ENCODE results near the gene RRBP1. TPM values are rescaled to one million over a fixed set of nuclear protein-coding genes. Genes with fewer than 3 reads are reported as not detected.

RRBP1 gene
- total RNA-seq, 1 donor from 2014 or later = 222 TPM

DNA sequence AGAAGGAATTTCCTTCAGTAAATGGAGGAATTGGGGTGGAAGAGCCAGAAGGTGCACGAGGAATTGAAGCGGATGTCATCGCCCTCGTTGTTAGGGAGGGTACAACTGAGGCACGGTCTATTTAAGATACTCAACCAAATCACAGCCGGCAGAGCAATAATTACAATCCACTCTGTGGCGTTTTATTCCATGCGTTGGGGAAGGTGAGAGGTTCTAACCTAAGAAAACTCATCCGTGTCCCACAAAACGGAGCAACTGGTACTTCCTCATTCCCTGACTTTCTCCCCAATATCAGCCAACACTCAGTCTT lies 802 bp upstream of the RRBP1 start:
- H3K4me1 Mint-ChIP-seq (ENCODE audit: low read depth) = peaks cover 43% of the 10 kb centered on the region

DNA sequence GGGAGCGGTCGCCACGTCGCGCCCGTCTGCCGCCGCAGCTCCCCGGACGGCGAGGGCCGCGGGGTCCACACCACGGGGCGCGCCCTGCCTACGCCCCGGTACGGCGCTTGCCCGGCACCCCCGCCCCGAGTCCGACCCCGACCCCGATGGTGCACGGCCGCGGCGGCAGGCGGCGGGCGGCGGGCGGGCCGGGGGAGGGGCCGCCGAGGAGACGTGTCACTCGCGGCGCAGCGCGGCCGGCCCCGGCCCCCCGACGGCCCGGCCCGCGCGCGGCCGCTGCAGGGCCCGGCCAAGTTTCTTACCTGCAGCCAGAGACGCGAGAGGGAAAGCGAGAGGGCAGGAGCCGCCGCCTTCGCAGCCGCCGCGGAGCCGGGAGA lies 328 bp downstream of the RRBP1 start:
- Mint-ChIP-seq H3K9me3 (ENCODE audit: low read depth) (peaks cover 6% of the 10 kb centered on the region), H3K4me1 (ENCODE audit: low read depth) (peaks cover 50% of the 10 kb centered on the region), H3K36me3 (ENCODE audit: insufficient read depth) (peaks cover 7% of the 10 kb centered on the region)

More for the DNA sequence above, 802 bp upstream of the RRBP1 start:
- Mint-ChIP-seq H3K27me3 (peaks cover 14% of the 10 kb centered on the region), H3K4me3 (ENCODE audit: low read depth) (peak overlapping the region; percentile 74), H3K27ac (peak overlapping the region; percentile 57), H3K9me3 (ENCODE audit: low read depth) (peaks cover 17% of the 10 kb centered on the region), H3K36me3 (ENCODE audit: insufficient read depth) (peaks cover 10% of the 10 kb centered on the region)
- TF ChIP-seq, protein P1, sequence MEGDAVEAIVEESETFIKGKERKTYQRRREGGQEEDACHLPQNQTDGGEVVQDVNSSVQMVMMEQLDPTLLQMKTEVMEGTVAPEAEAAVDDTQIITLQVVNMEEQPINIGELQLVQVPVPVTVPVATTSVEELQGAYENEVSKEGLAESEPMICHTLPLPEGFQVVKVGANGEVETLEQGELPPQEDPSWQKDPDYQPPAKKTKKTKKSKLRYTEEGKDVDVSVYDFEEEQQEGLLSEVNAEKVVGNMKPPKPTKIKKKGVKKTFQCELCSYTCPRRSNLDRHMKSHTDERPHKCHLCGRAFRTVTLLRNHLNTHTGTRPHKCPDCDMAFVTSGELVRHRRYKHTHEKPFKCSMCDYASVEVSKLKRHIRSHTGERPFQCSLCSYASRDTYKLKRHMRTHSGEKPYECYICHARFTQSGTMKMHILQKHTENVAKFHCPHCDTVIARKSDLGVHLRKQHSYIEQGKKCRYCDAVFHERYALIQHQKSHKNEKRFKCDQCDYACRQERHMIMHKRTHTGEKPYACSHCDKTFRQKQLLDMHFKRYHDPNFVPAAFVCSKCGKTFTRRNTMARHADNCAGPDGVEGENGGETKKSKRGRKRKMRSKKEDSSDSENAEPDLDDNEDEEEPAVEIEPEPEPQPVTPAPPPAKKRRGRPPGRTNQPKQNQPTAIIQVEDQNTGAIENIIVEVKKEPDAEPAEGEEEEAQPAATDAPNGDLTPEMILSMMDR (IDR thresholded peaks at IDR 0.05; ENCODE audit: unreplicated experiment) = no peak
- DNase-seq (ENCODE audit: low spot score, unreplicated experiment) = no peak

DNA sequence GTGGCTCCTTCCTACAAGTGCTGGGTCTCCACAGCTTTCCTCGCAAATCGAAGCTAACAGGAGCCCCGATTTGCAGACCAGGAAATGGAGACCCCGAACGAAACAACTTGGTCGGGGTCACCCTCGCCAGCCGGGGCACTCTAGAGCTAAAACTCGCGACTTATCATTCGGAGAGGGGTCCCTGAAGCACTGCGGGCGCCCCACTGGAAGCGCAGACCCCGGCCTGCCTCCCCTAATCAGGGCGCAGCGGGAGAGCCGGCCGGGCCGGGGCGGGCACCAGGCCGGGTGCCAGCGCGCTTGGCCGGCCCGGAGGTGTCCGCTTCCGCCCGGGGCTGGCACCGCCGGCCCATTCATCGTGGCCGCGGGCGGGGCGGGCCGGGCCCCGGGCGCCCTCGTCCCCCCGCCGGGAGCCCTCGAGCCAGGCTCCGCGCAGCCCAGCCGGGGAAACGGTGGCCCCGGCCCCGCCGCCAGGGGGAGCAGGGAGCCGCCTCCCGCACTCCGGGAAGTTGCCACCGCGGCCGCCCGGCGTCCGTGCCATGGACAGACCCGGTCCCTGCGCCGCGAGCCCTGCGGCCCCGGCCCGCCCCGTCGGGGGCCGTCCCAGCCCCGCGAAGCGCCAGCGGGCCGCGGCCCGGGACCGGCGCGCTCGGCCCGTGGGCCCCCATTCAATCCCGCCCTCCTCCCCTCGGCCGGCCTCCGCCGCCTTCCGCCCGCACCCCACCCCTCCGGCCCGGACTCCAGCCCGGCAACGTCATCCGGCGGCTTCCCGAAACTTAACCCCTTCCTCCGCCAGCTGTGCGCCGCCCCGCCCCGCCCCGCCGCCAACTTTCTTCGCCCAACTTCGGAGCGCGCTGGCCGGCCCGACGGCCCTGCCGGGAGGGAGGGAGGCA lies 961 bp downstream of the RRBP1 start:
- H3K27me3 Mint-ChIP-seq = peaks cover under 1% of the 10 kb centered on the region
- peak overlapping the region; percentile 89 for H3K4me3 Mint-ChIP-seq (ENCODE audit: low read depth)
- H3K4me1 Mint-ChIP-seq (ENCODE audit: low read depth) = peaks cover 51% of the 10 kb centered on the region
- peaks cover 9% of the 10 kb centered on the region for H3K36me3 Mint-ChIP-seq (ENCODE audit: insufficient read depth)
- peak overlapping the region; percentile 97 for H3K27ac Mint-ChIP-seq
- DNase-seq (ENCODE audit: low spot score, unreplicated experiment) = peak; percentile 86
- TF ChIP-seq, protein P1 (IDR thresholded peaks at IDR 0.05; ENCODE audit: unreplicated experiment) = peak; percentile 75
- peaks cover under 1% of the 10 kb centered on the region for H3K9me3 Mint-ChIP-seq (ENCODE audit: low read depth)

More for the DNA sequence above, 328 bp downstream of the RRBP1 start:
- Mint-ChIP-seq H3K27me3 (peaks cover 4% of the 10 kb centered on the region), H3K4me3 (ENCODE audit: low read depth) (peak overlapping the region; percentile 80), H3K27ac (no peak overlapping the region)
- TF ChIP-seq, protein P1 (IDR thresholded peaks at IDR 0.05; ENCODE audit: unreplicated experiment) = no peak
- DNase-seq (ENCODE audit: low spot score, unreplicated experiment) = no peak

DNA sequence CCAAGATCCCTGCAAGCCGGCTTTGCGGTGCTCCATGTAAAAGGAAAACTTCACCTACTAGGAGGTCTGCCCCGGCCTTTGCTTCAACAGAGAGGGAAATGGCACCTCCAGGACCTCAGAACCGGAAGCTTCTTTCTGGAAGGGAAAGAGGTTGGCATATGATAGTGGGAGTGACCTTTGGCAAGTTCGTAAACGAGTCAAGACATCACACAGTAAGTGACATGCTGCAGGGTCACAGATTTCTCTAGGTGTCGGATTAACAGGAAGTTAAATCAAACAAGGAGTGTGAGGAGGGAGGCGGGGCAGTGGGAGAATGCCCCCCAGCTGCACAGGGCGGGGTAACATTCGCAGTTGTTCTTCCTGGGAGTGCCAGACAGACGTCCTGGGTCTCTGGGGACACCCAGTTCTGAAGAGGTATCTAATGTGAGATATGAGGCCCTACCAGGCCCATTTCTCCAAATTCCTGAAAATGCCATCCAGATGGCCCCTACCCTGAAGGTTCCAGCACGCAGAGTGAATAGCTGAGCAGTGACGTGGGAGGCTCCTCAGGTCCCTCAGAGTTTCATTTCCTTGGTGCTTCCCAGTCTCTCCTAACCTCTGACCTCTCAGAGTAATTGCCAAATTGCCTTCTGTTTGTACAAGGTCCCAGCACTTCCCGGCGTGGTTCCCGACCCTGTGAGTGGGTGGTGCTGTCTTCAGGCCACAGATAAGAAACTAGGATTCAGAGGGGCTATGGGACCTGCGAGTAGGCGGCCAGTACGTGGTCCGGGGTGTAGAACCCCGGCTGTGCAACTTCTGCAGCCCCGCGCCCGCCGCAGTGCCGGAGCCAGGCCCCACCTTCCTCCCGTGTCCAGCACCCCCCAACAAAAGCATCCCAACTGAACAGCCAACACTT lies 1.9 kb downstream of the RRBP1 start:
- H3K36me3 Mint-ChIP-seq (ENCODE audit: insufficient read depth) = peaks cover 10% of the 10 kb centered on the region
- no peaks in the 10 kb centered on the region for H3K9me3 Mint-ChIP-seq (ENCODE audit: low read depth)

More for the DNA sequence above, 1.9 kb downstream of the RRBP1 start:
- Mint-ChIP-seq H3K27me3 (no peaks in the 10 kb centered on the region), H3K27ac (peak overlapping the region; percentile 97), H3K4me1 (ENCODE audit: low read depth) (peaks cover 51% of the 10 kb centered on the region), H3K4me3 (ENCODE audit: low read depth) (peak overlapping the region; percentile 89)
- DNase-seq (ENCODE audit: low spot score, unreplicated experiment) = no peak
- TF ChIP-seq, protein P1 (IDR thresholded peaks at IDR 0.05; ENCODE audit: unreplicated experiment) = no peak
